NCI-H526 (cell line): ENCODE measurements around the gene DNAJC24.
A peak's percentile ranks its signal among the peaks of the same experiment; 100 is the strongest.

Experiments
- DNase-seq, 2 experiments: peaks; one replicate each; lab custom pipeline; 2025; lab: John Stamatoyannopoulos, UW

DNAJC24 gene

GRCh38 chr11:31415435-31415834 is 45.8 kb downstream of the DNAJC24 start:
- DNase-seq, result no peak

GRCh38 chr11:31417357-31417756 is 47.7 kb downstream of the DNAJC24 start:
- no peak for DNase-seq

GRCh38 chr11:31417816-31418215 is 48.2 kb downstream of the DNAJC24 start:
- no peak for DNase-seq

- no peak for DNase-seq
Measured at GRCh38 chr11:31419138-31419537, 49.5 kb downstream of the DNAJC24 start.

GRCh38 chr11:31419669-31420068 is 50.0 kb downstream of the DNAJC24 start:
- no peak for DNase-seq

GRCh38 chr11:31421820-31422219 is 52.2 kb downstream of the DNAJC24 start:
- no peak for DNase-seq

- no peak for DNase-seq
Measured at GRCh38 chr11:31422703-31423102, 53.0 kb downstream of the DNAJC24 start.

GRCh38 chr11:31424652-31425051 is 55.0 kb downstream of the DNAJC24 start:
- DNase-seq, result no peak

- DNase-seq, result no peak
Measured at GRCh38 chr11:31433851-31434250, 64.2 kb downstream of the DNAJC24 start.

- no peak for DNase-seq
Measured at GRCh38 chr11:31437742-31438435, 68.2 kb downstream of the DNAJC24 start.

- DNase-seq, result no peak
Measured at GRCh38 chr11:31441296-31441695, 71.6 kb downstream of the DNAJC24 start.

- peak; percentile 87 to 90 for DNase-seq
Measured at GRCh38 chr11:31442086-31442485, 72.4 kb downstream of the DNAJC24 start.

- no peak for DNase-seq
Measured at GRCh38 chr11:31443802-31444201, 74.1 kb downstream of the DNAJC24 start.

GRCh38 chr11:31445621-31446020 is 76.0 kb downstream of the DNAJC24 start:
- no peak for DNase-seq

GRCh38 chr11:31449040-31449439 is 79.4 kb downstream of the DNAJC24 start:
- no peak for DNase-seq

GRCh38 chr11:31450841-31451240 is 81.2 kb downstream of the DNAJC24 start:
- no peak for DNase-seq

- DNase-seq, result no peak
Measured at GRCh38 chr11:31455177-31455576, 85.5 kb downstream of the DNAJC24 start.

- DNase-seq, result no peak
Measured at GRCh38 chr11:31464436-31464835, 94.8 kb downstream of the DNAJC24 start.

GRCh38 chr11:31474083-31474482 is 104.4 kb downstream of the DNAJC24 start:
- no peak for DNase-seq

GRCh38 chr11:31477528-31478222 is 108.0 kb downstream of the DNAJC24 start:
- peak; percentile 10 to 42 for DNase-seq

- peak in 1 of 2 experiments; percentile 21 for DNase-seq
Measured at GRCh38 chr11:31478223-31478590, 108.5 kb downstream of the DNAJC24 start.

- no peak for DNase-seq
Measured at GRCh38 chr11:31479066-31479465, 109.4 kb downstream of the DNAJC24 start.

- DNase-seq, result peak; percentile 84 to 91
Measured at GRCh38 chr11:31480930-31481329, 111.3 kb downstream of the DNAJC24 start.
